ENCODE results near the gene CNTD1.
A peak's percentile ranks its signal among the peaks of the same experiment; 100 is the strongest.
"Not testable (repeated sequence)": the region's sequence is repeated elsewhere in the genome, so short reads cannot be mapped to it uniquely, and the experiment has no call there.

CNTD1 gene

GRCh38 chr17:42798383-42799380 lies at the start of gene CNTD1, which contains the start of gene COA3:
TSS of gene CNTD1 (plus strand) at chr17:42798861. CDS start at chr17:42799068, 207 bp downstream.
TSS of gene COA3 (minus strand) at chr17:42798704. CDS start at chr17:42798681, 23 bp downstream.
- peak; percentile 40 to 65 (median 60) for DNase-seq (ENCODE audit: low read depth in 3 of 3)

GRCh38 chr17:42748908-42749798 lies 49.5 kb upstream of the CNTD1 start:
- no peak for DNase-seq (ENCODE audit: low read depth in 3 of 3)

GRCh38 chr17:42750739-42751344 lies 47.8 kb upstream of the CNTD1 start:
- DNase-seq (ENCODE audit: low read depth in 3 of 3) = no peak

- DNase-seq (ENCODE audit: low read depth in 3 of 3) = no peak
Measured at GRCh38 chr17:42751628-42752027, 47.0 kb upstream of the CNTD1 start.

- DNase-seq (ENCODE audit: low read depth in 3 of 3) = no peak
Measured at GRCh38 chr17:42754782-42755181, 43.9 kb upstream of the CNTD1 start.

- no peak for DNase-seq (ENCODE audit: low read depth in 3 of 3)
Measured at GRCh38 chr17:42759982-42760651, 38.5 kb upstream of the CNTD1 start.

- DNase-seq (ENCODE audit: low read depth in 3 of 3) = no peak
Measured at GRCh38 chr17:42760652-42761581, 37.7 kb upstream of the CNTD1 start, which contains the start of gene RAMP2. TSS of gene RAMP2 (plus strand) at chr17:42761227. CDS start at chr17:42761262, 35 bp downstream.

- no peak for DNase-seq (ENCODE audit: low read depth in 3 of 3)
Measured at GRCh38 chr17:42761638-42762037, 37.0 kb upstream of the CNTD1 start.

- no peak for DNase-seq (ENCODE audit: low read depth in 3 of 3)
Measured at GRCh38 chr17:42766124-42766523, 32.5 kb upstream of the CNTD1 start.

- DNase-seq (ENCODE audit: low read depth in 3 of 3) = no peak
Measured at GRCh38 chr17:42767512-42767911, 31.1 kb upstream of the CNTD1 start.

- DNase-seq (ENCODE audit: low read depth in 3 of 3) = not testable (repeated sequence)
Measured at GRCh38 chr17:42768006-42768405, 30.7 kb upstream of the CNTD1 start.

- not testable (repeated sequence) for DNase-seq (ENCODE audit: low read depth in 3 of 3)
Measured at GRCh38 chr17:42769964-42770363, 28.7 kb upstream of the CNTD1 start.

GRCh38 chr17:42772945-42773289 lies 25.7 kb upstream of the CNTD1 start:
- no peak for DNase-seq (ENCODE audit: low read depth in 3 of 3)

- DNase-seq (ENCODE audit: low read depth in 3 of 3) = peak; percentile 48 to 65 (median 59)
Measured at GRCh38 chr17:42773290-42774035, 25.2 kb upstream of the CNTD1 start, which contains the start of gene VPS25. TSS of gene VPS25 (plus strand) at chr17:42773449. CDS start at chr17:42773476, 27 bp downstream.

- no peak for DNase-seq (ENCODE audit: low read depth in 3 of 3)
Measured at GRCh38 chr17:42774066-42774745, 24.5 kb upstream of the CNTD1 start.

- no peak for DNase-seq (ENCODE audit: low read depth in 3 of 3)
Measured at GRCh38 chr17:42775534-42776098, 23.0 kb upstream of the CNTD1 start.

- no peak for DNase-seq (ENCODE audit: low read depth in 3 of 3)
Measured at GRCh38 chr17:42778570-42778969, 20.1 kb upstream of the CNTD1 start.

GRCh38 chr17:42779304-42779935 lies 19.2 kb upstream of the CNTD1 start:
- no peak for DNase-seq (ENCODE audit: low read depth in 3 of 3)
